Upper lobe of left lung (tissue), 4 donors: ENCODE data around the gene PTPRC.

Experiments used
- CTCF ChIP-seq, 6 experiments: fragments of 450-650 bp in 4 of 6; fragments of 200-600 bp in 2 of 6; sonication (generic) in 2 of 6; IDR thresholded peaks; one replicate each; pipeline ENCODE4 v1.5.1; 2016 to 2019; ENCODE audit warnings: antibody characterized with exemption in 6 of 6
- EP300 ChIP-seq, 4 donors: sonication (generic); formaldehyde crosslinking; IDR thresholded peaks; one replicate each; pipeline ENCODE4 v1.5.1; 2017; ENCODE audit warnings: antibody characterized with exemption in 4 of 4, control low read depth in 2 of 4
- POLR2A ChIP-seq, 4 donors: fragments of 450-650 bp; IDR thresholded peaks; one replicate each; pipeline ENCODE4 v1.5.1; 2016 to 2017; ENCODE audit warnings: antibody characterized with exemption in 4 of 4, mild to moderate bottlenecking in 2 of 4
- POLR2AphosphoS5 ChIP-seq, 2 donors: sonication (generic); formaldehyde crosslinking; IDR thresholded peaks; one replicate each; pipeline ENCODE4 v1.5.1; 2017; ENCODE audit warnings: antibody characterized with exemption in 2 of 2

DNA sequence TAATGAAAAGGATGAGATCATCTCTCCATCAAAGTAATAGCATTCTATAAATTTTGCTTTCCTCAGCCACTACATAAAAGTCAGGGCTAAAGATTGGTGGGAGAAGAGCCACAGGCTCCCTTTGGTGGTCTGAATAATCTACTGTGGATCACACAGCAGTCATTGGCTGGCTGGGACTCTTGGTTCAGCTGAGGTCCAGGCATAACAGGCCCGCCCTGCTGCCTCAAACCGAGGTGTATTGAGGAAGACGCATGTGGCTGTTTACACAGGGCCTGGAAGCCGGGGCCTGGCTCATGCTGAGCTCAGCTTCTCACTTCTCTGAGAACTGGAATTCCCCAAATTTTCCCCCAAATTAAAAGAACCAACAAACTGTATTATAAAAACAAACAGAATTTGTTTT, 139.2 kb downstream of the PTPRC start:
- TF ChIP-seq POLR2A (IDR thresholded peaks at IDR 0.05) (peak in 1 of 4 donors; percentile 9), CTCF (IDR thresholded peaks at IDR 0.05) (no peak), EP300 (IDR thresholded peaks at IDR 0.05) (no peak), POLR2AphosphoS5 (IDR thresholded peaks at IDR 0.05) (no peak)
